GM23248 (cell line): ENCODE measurements around the gene NDUFV2.

Experiments
- EZH2 ChIP-seq: fragments of 200-600 bp; sonication (generic); IDR thresholded peaks from 2 replicates; pipeline ENCODE4 v1.6.1; 2018; ENCODE audit warnings: antibody characterized with exemption, mild to moderate bottlenecking; ENCODE audit not compliant: insufficient read depth, poor library complexity, severe bottlenecking
- EZH2phosphoT487 ChIP-seq: fragments of 200-600 bp; sonication (generic); IDR thresholded peaks from 2 replicates; pipeline ENCODE4 v1.6.1; 2018; ENCODE audit warnings: antibody characterized with exemption, moderate library complexity, mild to moderate bottlenecking, low read depth; ENCODE audit not compliant: insufficient read depth

DNA sequence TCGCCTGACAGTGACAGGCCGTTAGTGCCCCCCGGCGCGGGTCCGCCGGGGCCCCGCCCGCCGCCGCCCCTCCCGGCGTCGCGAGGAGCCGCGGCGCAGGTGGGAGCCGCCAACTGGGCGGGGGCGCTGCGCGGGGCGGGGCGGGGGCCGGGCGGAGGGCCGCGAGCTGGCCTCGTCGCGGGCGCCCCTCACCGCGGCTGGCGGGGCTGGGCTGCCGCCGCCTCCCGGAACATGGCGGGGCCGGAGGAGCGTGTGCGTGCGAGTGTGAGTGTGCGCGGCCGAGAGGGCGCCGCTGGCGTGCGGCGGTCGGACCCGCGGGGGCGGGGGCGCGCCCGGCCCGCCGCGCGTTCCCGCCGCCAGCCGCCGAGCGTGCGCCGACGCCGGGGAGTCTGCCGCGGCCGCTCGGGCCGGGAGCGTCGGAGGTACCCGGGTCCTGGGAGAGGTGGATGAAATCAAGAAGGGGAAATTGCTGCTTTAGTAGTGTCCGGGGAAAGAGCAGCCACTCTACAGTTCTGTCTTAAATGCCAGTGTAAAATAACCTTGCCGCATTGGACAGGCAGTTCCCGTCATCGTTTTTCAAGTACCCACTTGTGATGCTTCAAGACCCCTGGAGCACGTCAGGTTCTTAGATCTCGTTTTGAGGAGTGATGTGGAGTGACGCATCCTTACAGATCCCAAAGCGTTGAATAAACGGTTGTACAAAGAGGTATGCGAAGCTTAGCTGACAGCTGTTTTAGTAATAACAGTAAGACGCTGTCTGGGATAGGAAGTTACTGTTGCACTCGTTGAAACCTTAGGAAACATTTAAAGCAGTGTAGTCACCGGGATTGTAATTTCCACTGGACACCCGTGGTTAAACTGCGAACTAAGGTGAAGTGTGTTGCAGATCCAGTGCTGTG lies 34.9 kb downstream of the NDUFV2 start:
- TF ChIP-seq EZH2 (no peak), EZH2phosphoT487 (no peak)
